GM18526 (cell line): ENCODE results near the gene R3HDM4.

Experiments used
- POLR2A ChIP-seq: IDR thresholded peaks from 3 replicates; pipeline ENCODE4 v1.6.1; 2011; ENCODE audit not compliant: insufficient read length; ENCODE audit errors: extremely low read depth

R3HDM4 gene

GRCh38 chr19:884420-885211 is 28.4 kb downstream of the R3HDM4 start:
- TF ChIP-seq POLR2A, result no peak

GRCh38 chr19:883661-884211 is 29.3 kb downstream of the R3HDM4 start:
- no peak for TF ChIP-seq POLR2A

DNA sequence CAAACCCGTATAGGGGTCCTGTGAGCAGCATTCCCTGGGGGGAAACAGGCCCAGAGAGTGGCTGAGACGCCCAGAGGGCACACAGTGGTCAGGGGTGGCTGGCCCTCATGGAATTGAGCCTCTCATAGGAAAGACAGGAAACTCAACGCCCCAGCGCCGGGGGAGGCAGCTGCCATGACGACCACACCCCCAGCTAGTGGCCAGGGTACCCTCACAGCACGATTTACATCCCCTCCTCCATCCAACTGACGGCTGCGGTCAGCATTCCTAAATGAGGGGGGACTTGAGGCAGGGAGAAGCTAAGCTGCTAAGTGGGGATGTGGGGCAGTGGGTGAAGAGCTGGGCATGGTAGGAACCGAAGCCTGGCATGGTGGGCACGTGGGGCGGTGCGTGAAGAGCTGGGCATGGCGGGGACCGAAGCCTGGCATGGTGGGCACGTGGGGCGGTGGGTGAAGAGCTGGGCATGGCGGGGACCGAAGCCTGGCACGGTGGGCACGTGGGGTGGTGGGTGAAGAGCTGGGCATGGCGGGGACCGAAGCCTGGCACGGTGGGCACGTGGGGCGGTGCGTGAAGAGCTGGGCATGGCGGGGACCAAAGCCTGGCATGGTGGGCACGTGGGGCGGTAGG is 30.0 kb downstream of the R3HDM4 start:
- TF ChIP-seq POLR2A, result no peak

DNA sequence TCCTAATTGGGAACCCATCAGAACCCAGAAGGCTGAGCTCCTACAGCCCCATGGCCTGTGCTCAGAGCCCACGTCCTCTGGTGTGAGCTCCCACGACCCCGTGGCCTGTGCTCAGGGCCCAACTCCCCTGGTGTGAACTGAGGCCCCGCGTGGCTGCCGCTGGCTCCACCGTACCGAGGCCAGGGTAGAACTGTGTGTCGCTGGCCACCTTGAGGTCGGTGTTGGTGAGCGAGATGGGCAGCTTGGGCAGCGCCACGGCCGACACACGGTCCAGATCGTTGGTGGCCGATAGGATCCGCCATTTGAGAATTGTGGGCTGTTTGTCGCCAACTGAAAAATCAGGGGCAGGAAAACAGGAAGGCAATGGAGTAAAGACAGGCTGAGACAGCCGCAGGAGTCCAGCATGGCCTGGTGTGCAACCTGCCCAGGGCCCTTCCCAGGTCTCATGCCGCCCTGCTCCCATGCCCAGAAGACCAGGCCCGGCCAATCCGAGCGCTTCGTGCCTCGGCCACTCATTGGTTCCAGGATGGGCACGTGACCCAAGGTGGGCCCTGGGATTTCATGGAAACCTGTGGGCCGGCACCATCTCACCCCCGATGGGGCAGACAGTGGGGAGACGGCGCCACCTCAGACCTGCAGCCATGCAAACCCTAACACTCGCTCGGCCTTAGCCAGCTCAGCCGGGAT is 31.5 kb downstream of the R3HDM4 start:
- no peak for TF ChIP-seq POLR2A

DNA sequence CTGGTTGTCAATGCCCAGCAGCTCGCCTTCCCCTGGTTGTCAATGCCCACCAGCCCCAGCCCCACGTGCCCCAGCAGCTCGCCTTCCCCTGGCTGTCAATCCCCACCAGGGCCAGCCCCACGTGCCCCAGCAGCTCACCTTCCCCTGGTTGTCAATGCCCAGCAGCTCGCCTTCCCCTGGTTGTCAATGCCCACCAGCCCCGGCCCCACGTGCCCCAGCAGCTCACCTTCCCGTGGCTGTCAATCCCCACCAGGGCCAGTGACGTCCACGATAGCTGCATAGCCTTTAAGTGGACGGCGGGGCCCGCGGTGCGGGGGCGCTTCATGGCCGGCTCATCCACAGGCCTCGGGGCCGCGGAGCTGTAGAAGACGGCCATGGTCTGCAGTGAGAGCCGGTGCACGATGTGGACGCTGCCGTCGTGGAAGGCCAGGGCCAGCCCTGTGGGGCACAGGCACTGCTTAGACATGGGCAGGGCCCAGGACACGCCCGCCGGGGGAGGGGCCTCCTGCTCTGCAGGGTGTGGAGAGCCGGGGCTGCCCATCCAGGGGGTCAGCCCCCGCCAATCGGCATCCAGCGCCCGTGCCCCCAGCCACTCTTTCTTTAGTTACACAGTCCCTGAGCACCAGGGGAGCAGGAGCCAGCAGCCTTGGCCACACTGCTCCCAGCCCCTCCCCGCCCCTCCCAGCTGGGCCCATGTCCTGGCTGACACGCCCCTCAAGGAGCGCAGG is 33.1 kb downstream of the R3HDM4 start:
- TF ChIP-seq POLR2A, result no peak

DNA sequence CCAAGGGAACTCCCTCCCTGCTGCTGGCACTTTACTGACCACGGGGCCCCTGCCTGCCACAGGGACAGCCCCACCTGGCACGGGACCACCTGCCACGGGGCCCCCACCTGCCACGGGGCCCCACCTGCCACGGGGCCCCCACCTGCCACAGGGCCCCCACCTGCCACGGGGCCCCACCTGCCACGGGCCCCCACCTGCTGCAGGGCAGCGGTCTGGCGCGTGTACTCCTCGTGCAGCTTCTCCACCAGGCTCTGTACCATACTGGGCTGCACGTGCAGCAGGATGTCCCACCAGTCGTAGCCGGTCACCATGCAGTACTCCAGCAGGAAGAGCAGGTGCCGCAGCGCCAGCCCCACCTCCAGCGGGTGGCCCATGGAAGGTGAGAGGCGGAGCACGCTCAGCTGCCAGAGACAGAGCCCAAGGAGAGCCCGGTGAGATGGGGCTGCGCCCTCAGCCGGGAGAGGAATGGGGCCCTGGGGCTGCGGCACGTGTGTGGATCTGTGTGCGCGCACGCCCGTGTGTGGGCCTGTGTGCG is 36.2 kb downstream of the R3HDM4 start:
- no peak for TF ChIP-seq POLR2A

DNA sequence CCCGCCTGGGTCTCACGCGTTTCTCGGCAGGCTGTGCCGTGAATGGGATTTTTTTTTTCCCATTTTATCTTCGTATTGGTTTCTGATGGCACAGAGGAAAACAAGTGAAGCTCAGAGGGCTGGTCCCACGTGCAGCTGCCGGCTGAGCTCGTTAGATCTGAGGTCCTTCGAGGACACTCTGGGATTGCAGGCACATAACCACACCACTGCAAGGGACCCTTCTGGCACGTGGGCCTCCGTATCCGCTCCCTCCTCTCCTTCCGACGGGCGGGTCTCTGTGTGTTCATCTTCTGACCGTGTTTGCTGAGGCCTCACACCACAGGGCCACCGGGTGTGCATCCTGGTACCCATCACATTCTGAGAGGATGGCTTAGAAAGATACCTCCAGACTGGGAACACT is 36.9 kb downstream of the R3HDM4 start:
- no peak for TF ChIP-seq POLR2A

- no peak for TF ChIP-seq POLR2A
Measured at GRCh38 chr19:875265-875879, 37.6 kb downstream of the R3HDM4 start.

DNA sequence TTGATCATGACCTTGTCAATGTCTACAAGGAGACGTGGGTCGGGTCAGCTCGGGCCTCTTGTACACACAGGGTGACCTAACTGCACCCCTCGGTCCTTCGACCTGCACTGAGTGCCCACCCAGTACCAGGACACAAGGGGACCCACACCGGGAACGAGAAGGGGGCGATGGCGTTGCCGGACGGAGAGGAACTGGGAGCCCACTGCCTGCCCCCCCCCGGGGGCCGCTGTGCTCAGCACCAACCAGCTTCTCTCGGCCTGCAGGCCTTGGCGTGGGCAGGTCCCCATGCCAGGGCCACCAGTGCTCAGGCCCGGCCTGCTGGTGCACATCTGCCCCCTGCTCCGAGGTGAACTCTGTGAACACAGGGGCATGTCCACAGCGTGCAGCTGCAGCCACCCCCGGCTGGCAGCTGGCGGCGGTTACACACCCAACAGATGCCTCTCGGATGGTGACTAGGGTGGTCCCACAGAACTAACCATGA is 39.4 kb downstream of the R3HDM4 start:
- no peak for TF ChIP-seq POLR2A

DNA sequence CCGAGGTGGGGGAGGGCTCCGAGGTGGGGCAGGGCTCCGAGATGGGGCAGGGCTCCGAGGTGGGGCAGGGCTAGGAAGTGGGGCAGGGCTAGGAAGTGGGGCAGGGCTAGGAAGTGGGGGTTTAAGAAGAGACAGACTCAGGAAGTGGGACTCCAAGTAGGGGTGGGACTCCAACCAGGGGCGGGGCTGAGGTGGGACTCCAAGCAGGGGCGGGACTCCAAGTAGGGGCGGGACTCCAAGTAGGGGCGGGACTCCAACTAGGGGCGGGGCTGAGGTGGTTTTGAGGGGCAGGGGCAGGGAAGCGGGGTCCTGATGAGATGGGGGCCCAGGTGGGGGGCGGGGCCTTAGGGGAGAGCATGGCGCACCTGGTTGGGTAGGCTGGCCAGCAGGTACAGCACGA is 39.9 kb downstream of the R3HDM4 start:
- no peak for TF ChIP-seq POLR2A

DNA sequence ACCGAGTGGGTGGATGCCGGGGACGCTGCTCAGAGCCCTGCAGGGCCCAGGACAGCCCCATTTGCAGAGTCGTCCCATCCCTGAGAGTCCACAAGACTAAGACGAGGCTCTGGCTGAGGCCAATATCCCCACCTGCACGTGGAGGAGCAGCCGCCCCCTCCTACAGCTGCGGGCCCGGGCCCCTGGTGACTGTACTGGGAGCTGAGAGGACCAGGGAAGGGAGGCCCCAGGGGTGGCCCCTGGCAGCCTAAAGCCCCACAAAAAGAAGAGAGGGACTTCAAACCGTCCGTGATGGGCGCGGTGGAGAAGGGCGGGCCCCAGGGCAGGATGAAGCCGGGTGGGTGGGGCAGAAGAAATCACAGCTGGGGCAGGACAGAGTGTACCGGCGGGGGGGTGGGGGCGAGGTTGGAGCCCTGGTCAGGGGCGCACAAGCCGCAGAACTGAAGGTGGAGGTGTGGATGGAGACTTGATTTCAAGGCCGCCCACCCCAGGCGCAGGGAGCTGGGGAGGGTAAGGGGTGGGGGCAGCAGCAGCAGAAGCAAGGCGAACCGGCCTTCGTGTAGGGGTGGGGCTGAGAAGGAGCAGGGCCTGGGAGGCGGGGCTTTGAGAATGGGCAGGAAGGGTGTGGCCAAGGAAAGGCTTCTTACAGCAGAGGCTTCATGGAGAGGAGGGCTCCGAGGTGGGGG is 40.6 kb downstream of the R3HDM4 start:
- TF ChIP-seq POLR2A, result no peak

GRCh38 chr19:871446-872265 is 41.4 kb downstream of the R3HDM4 start:
- no peak for TF ChIP-seq POLR2A

DNA sequence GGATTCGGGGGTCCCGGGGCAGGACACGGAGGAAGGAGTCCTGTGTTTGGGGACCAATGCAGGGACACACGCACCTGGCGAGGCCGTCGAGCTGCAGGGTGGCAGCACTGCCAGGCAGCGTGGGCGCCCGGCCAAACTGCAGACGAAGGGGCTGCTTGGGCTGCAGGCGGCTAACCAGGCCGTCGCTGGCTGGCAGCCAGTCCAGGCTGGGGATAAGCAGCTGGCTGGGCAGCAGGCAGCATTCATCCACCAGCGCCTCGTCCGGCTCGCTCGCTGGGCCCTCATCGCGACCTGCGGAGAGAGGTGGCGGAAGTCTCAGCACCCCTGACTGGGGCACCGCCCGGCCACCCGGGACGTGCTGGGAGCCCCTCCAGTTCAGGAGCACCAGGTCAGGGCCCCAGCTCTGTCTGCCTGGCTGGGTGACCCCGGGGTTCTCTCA is 42.0 kb downstream of the R3HDM4 start:
- no peak for TF ChIP-seq POLR2A
